ENCODE measurements around the gene GFOD1. TPM values are rescaled to one million over a fixed set of nuclear protein-coding genes. Genes with fewer than 3 reads are reported as not detected.

GFOD1 gene
- polyA plus RNA-seq, 2 of the 4 experiments (the other 2 are of a cell fraction), result 2.7 to 3.5 TPM

- no peak overlapping the region; a peak in 1 of 6 replicates for H3K27ac ChIP-seq
- H3K9me3 ChIP-seq, result no peaks in the 10 kb centered on the region
- no peak overlapping the region for H3K4me2 ChIP-seq
- 77% methylated on average over 5 of the region's 5 CpGs for WGBS (ENCODE audit: missing lambda C conversion rate)
- no peak overlapping the region for H3K4me3 ChIP-seq
- DNase-seq (ENCODE audit: low read depth in 1 of 2, low spot score in 1 of 2) (no peak), FAIRE-seq (no peak), ATAC-seq (no peak)
- POLR2A ChIA-PET, result no interaction called here
- H3K4me1 ChIP-seq, result no peaks in the 10 kb centered on the region; the same call in 2 of the 3 replicates
- CTCF ChIA-PET, result interaction anchor here (0.9 kb wide), 1 partner anchor 8 kb away, joined by 3 read pairs; no protein-coding TSS in a partner anchor
- no peak for TF ChIP-seq KDM1A (IDR thresholded peaks at IDR 0.05; ENCODE audit: low read depth)
- TF ChIP-seq ESRRA (IDR thresholded peaks at IDR 0.05; ENCODE audit: borderline replicate concordance, low read length), result no peak
- no peak for TF ChIP-seq PHF8 (IDR thresholded peaks at IDR 0.05; ENCODE audit: borderline replicate concordance, low read depth)
- TF ChIP-seq MAZ (IDR thresholded peaks at IDR 0.05; ENCODE audit: borderline replicate concordance, low read depth, low read length), result no peak
- no peak for TF ChIP-seq HOXB13 (CRISPR knock-in tag; IDR thresholded peaks at IDR 0.05; ENCODE audit: low read depth)
- no peak for TF ChIP-seq RCOR1 (IDR thresholded peaks at IDR 0.05; ENCODE audit: low read depth, low read length)
- no peak for TF ChIP-seq EP300 (IDR thresholded peaks at IDR 0.05)
- TF ChIP-seq E2F6 (IDR thresholded peaks at IDR 0.05; ENCODE audit: borderline replicate concordance, low read depth), result no peak
- no peak for TF ChIP-seq POLR2A (IDR thresholded peaks at IDR 0.05; ENCODE audit: low read length)
- TF ChIP-seq HES2 (IDR thresholded peaks at IDR 0.05), result no peak
- no peak for TF ChIP-seq POLR2AphosphoS2 (conservative IDR thresholded peaks at IDR 0.05; ENCODE audit: low read length)
- no peak for TF ChIP-seq SMC3 (IDR thresholded peaks at IDR 0.05)
- no peak for TF ChIP-seq ZFP36 (IDR thresholded peaks at IDR 0.05; ENCODE audit: borderline replicate concordance, partially characterized antibody)
- TF ChIP-seq RFX5 (IDR thresholded peaks at IDR 0.05), result no peak
- TF ChIP-seq NR3C1 (IDR thresholded peaks at IDR 0.05), result no peak
- no peak for TF ChIP-seq REST (IDR thresholded peaks at IDR 0.05)
- TF ChIP-seq CHD2 (IDR thresholded peaks at IDR 0.05; ENCODE audit: low read length, partially characterized antibody), result no peak
- TF ChIP-seq ELK1 (IDR thresholded peaks at IDR 0.05; ENCODE audit: low read depth, low read length), result no peak
- no peak for TF ChIP-seq BCL3 (IDR thresholded peaks at IDR 0.05)
- no peak for TF ChIP-seq TP53 (CRISPR knock-in tag; IDR thresholded peaks at IDR 0.05)
Measured at GRCh38 chr6:13447949-13448724, 39.3 kb downstream of the GFOD1 start.

Data from A549 (cell line).